C4-2B (cell line): ENCODE data around the gene QKI.

Experiments used
- H3K27ac ChIP-seq: fragments of 450-650 bp; 2 replicates; pipeline ENCODE4 v1.5.1; 2017
- ZFX ChIP-seq: fragments of 450-650 bp; IDR thresholded peaks from 2 replicates; pipeline ENCODE4 v1.6.1; 2017
- TF ChIP-seq, protein P1 (sequence below): fragments of 450-650 bp; conservative IDR thresholded peaks from 2 replicates; pipeline ENCODE4 v1.5.1; 2017; ENCODE audit warnings: mild to moderate bottlenecking

Gene QKI

DNA sequence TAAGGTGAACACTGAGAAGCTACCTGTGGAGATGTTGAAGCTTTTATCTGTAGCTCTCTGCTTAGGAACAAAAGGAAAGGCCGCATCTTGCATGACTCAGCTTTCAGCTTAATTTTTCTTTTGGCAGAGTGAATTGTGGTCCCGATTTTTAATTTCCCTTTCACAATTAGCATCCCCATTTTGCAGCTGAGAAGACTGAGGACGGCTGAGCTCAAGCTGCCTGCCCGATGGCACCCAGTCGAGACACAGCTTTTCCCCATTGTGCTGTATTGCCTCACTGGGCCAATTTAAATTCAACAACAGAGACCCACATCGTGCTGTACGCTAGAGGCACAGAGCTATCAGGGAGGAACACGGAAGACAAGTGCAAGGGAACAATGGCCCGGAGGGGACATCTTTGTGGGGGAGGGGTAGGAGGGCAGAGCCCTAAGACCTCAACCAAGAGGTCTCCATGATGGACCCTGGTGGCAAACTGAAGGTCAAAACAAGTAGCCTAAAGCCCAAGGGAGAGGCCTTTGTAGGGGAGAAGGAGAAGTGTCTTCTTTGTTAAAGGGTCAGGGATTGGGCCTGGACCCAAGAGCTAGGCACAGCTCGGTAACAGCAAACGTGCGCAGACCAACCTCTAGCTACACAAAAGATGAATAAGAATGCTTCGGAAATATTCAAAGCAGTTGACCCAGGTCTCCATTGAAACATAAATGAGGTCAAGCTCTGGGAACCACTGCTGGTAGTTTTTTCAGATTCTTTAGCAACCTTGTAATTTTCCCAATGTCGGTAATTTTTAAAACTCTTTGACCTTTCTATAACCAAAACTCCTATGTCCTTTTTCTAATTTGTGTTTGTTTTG, 13.3 kb upstream of the QKI start:
- no peak overlapping the region for H3K27ac ChIP-seq
- TF ChIP-seq, protein P1, sequence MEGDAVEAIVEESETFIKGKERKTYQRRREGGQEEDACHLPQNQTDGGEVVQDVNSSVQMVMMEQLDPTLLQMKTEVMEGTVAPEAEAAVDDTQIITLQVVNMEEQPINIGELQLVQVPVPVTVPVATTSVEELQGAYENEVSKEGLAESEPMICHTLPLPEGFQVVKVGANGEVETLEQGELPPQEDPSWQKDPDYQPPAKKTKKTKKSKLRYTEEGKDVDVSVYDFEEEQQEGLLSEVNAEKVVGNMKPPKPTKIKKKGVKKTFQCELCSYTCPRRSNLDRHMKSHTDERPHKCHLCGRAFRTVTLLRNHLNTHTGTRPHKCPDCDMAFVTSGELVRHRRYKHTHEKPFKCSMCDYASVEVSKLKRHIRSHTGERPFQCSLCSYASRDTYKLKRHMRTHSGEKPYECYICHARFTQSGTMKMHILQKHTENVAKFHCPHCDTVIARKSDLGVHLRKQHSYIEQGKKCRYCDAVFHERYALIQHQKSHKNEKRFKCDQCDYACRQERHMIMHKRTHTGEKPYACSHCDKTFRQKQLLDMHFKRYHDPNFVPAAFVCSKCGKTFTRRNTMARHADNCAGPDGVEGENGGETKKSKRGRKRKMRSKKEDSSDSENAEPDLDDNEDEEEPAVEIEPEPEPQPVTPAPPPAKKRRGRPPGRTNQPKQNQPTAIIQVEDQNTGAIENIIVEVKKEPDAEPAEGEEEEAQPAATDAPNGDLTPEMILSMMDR: no peak
- no peak for TF ChIP-seq ZFX

DNA sequence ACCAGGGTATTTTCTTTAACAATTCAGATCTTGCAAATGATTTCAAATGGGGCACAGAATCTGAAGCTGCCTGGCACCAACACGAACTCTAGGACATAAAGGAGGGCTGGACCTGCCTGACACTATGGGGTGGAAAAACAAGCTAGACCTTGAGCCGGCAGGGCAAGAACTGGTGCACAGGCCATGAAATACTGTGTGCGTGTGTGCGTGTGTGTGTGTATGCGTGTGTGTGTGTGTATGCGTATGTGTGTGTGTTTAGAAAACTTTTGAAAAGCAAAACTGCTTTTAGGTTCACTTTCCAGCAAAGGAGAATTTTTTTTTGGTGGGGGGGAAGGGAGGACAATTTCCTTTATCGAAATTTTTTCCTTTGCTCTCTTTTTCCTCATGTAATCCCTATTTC, 11.9 kb upstream of the QKI start:
- H3K27ac ChIP-seq: no peak overlapping the region
- no peak for TF ChIP-seq ZFX
- TF ChIP-seq, protein P1: no peak

DNA sequence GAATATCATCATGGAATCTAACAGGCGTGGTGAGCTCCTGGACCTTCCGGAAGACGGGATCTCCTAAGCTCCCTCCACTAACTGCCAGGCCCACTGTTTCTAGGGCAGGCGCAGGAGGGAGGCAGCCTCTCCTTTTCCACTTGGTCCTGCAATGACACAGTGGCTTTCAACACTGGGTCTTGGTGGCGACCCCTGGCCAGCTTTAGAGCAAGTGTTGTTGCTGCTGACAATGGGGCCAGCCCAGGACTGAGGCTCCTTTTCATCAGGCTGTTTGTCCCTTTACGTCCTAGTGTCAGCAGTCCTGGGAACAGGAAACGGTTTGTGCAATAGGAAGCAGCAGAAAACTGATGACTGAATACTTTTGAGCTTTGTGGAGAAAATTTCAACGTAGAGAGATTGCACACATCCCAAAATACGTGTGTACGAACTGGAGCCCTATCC, 9.7 kb upstream of the QKI start:
- H3K27ac ChIP-seq: no peak overlapping the region
- no peak for TF ChIP-seq ZFX
- TF ChIP-seq, protein P1: no peak

DNA sequence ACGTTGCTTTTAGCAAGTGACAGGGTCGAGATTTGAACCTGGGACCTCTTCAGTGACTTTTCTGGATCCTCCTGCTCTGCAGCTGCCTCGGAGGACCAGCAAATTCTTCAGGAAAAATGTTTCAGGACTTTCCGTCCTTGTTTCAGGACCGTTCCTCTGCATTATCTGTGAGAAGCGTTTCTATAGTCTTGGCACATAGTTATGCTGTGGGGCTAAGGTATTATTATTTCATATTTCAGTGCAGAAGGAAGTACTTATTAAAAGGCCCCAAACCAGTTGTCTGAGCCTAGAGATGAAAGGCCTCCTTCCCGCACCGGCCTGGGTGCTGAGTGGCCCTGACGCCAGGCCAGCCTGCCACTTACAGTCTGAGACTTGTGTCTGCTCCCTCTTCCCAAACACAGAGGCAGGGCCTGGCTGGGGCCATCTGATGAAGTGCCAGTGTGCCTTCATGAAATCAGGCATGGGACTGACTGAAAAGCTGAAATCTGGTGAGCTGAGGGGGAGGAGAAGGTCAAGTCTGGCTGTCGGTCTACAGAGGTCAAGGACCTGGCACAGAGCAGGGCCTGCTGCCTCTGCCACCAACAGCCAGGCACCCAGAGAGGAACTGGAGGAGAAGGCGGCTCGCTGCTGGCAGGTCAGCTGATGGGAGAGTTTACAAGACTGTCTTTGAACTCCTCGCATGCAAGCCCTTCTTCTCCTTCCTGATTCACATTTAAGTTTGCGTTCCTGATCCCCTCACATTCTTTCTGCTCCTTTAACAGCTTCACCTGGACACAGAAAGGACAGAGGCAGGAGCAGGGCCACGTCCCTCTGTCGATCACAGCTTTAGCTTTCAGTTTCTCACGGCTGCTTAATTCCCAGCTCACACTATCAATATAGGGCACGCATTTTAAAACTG, 8.9 kb upstream of the QKI start:
- TF ChIP-seq, protein P1: no peak
- TF ChIP-seq ZFX: no peak
- H3K27ac ChIP-seq: no peak overlapping the region

DNA sequence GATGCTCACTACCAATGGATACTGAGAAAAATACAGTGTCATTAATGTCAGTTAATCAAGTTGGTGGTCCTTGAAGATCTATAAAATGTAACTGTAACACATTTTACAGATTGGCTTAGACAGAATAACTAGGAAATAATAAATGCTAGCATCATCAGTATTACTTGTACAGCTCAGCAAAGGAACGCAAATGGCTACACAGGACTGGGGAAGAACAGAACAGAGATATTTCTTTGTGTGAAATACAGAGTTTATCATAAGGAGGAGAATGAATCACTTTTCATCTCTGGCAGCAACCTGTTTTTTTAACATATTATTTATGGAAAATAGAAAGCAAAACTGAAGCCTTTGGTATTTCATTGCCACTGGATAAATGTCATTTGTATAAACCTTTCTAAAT, 8.2 kb upstream of the QKI start:
- no peak overlapping the region for H3K27ac ChIP-seq
- no peak for TF ChIP-seq ZFX
- TF ChIP-seq, protein P1: no peak

DNA sequence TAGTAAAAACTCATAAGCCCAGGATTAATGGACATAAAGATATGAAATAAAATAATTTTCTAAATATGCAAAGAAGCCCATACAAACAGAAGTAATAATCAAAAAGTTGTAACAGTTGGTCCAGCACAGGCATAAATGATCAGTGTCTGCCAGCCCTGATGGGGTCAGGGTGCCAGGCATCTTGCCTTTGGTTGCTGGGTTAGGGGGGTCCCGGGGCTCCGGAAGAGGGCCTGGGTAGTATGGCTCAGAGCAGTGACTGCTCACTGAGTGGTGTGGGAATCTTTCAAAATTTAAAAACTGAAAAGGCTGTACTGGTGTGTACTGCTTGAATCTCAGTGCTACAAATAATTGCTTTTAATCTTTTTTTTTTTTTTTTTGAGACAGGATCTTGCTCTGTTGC, 7.7 kb upstream of the QKI start:
- no peak overlapping the region for H3K27ac ChIP-seq
- TF ChIP-seq, protein P1: no peak
- TF ChIP-seq ZFX: no peak
